ENCODE data around the gene NPIPB6.

DNA sequence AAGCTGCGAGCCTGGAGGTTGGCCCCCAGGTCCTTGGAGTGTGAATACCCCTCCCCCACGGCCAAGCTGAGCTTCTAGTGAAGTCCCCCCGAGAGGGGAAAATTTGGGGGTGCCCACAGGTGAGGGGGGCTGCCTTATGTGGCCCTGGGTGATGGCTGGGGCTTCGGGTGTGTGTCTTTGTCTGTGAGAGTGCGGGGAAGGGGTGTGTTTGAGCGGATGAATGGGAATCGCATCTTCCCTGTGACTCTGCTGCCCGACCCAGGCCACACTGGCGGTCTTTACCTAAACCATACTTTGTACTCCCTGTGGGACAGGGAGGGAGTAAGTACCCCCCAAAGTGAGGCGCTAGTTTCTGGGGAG, 69.7 kb downstream of the NPIPB6 start:
- TF ChIP-seq CTCF (IDR thresholded peaks at IDR 0.05) (no peak), POLR2A (IDR thresholded peaks at IDR 0.05) (no peak), EP300 (IDR thresholded peaks at IDR 0.05) (no peak)
